NOMO-1 treated with DMSO at 0.1 percent for 48 hours (cell line): ENCODE measurements around the gene RNF148.
"Not testable (repeated sequence)": the region's sequence is repeated elsewhere in the genome, so short reads cannot be mapped to it uniquely, and the experiment has no call there.

Source experiments
- DNase-seq: peaks from one replicate; lab custom pipeline; 2025; ENCODE audit not compliant: unreplicated experiment; lab: John Stamatoyannopoulos, UW

RNF148 gene

DNA sequence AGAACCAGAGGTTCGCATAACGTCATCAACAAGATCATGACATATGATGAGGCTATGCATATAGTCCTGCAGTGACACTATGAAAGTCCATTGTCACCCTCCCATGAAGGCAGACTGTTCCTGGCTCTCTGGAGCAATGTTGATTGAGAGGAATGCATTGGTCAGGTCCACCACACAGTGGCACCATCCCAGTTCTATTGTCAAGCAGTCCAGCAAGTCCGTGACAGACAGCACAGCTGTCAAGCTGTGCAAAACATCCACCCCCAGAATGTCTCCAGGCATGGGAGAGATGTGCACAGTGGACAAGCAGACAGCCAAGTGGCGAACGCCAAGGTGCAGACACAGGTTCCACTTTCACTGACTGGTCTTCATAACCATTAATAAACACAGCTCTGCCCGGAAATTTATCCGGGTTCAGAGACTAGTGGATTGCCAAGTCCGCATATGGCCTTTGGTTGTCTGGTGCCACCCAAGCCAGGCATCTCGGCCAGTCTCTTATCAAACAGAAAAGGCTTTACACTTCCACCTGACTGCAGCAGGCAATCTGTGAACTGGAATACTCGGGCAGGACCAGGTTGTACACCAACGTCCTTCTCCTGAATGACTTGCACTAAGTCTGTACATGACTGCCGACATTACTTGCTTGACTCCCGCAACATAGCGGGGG, 11.0 kb downstream of the RNF148 start:
- no peak for DNase-seq

DNA sequence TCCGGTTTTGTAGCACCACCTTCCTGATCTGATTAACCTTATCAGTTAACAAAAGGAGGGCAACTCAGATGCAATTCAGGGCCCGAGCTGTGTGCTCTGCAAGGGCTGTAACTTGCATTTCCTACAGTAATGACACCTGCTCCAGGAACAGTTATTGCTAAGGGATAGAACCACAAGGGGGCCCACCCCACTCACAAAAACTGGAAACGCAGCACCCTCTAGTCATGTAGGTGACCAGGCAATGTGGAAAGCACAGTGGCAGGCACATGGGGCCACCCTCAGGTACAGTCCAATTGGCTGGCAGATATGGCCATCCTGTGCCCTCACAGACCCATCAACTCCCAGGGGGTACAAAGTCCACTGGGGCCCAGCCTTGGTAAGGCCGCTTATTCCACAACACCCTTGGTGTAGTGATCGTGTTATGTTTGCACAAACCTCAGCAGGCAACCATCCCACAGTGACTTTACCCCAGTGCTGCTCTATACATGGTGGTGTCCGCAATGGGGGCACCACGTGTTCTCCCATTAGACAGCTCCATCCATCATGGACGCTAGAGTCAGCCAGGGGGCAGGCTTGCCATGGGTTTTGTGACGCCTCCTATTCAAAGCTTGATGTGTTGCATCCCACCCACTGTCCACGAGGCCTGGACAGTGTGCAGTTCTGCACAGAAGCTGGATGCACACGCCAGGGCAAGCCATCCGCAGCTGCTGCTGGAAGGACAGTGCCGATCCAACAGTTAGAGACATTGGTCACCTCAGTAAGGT, 13.2 kb downstream of the RNF148 start:
- no peak for DNase-seq

DNA sequence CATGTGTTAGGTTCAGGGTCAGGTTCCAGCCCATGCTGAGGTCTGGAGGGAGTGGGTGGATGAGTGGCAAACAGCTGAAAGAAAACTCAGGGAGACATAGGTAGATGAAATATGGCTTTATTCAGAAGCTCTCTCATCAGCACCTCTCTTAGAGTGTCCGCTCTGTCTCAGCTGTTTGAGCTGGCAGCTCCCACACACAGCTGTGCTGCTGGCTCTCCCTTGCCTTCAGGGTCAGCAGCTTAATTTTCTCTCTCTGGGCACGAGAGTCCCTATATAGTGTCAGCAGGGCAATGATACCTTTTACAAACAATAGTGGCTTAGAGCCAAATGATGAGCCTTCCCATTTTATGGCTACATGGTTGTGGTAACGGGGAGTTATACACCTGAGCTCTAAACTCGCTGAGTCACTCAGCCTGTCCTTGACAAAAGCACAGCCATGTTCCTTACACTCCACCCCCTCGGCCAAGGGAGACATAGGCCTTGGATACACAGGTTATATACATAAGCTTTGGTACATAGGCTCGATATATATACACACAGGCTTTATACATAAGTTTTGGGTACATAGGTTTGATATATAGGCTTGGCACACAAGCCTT, 14.2 kb downstream of the RNF148 start:
- no peak for DNase-seq

DNA sequence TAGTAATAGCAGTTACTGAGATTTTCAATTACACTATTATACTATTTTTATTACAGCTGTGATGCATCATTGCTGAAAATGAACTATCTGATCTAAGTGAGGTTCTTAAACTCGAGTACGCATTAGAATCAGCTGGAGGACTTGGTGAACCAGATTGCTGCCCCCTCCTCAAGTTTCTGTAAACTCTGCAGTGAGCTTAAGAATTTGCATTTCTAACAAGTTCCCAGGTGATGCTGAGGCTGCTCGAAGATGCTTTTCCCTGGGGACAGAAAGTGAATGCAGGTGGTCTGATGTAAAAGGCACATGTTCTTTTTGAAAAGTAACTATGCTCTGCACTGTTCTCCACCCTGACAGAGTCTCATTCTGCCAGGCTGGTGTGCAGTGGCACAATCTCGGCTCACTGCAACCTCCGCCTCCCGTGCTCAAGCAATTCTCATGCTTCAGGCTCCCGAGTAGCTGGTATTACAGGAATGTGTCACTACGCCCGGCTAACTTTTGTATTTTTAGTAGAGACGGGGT, 16.3 kb downstream of the RNF148 start:
- no peak for DNase-seq

DNA sequence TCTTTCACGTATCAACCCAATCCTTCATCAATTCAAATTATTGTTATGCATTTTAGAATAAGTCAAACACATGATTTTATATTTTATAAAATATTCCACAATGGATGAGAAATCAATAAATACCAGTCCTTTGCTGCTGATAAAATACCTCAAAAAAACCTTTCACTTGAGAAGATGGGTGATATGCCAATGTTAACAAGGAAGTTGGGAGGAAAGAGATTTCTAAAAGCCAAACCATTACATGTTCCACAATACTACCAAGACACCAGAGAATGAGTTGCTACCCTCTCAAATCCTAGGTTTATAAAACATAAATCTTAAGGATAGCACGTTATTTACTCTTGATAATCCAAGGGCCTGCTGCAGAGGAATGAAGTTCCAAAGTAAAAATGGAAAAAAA, 18.2 kb downstream of the RNF148 start:
- DNase-seq = no peak

DNA sequence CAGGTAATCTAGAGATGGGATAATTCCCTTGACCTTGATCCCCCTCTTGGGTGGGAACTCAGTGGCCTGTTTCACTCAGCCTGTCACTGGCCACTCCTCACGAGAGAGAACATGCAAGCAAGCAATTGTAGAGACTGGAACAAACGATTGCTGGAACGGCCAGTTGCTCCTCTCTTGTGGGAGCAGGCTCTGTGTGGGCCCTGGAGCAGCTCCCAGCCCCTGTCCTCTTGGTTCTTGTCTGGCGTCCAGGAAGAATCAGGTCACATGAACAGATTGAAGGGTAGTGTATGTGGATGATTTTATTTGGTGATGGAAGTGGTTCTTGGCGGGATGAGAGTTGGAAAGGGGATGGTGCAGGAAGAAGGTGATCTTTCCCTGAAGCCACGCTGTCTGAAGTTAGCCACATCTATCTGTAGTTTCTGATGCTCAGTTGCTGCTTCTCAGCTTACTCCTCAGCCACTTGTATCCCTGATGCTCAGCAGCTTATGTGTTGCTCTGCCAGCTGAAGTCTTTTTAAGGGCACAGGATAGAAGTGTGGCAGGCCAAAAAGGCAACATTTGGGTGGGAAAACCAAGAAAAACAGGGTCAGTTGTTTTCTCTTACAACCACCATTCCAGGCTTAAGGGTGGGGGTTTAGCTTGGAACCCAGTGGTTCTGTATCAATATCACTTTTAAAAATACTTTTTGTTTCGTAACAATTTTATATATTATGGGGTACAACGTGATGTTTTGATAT, 19.7 kb downstream of the RNF148 start:
- DNase-seq = no peak

DNA sequence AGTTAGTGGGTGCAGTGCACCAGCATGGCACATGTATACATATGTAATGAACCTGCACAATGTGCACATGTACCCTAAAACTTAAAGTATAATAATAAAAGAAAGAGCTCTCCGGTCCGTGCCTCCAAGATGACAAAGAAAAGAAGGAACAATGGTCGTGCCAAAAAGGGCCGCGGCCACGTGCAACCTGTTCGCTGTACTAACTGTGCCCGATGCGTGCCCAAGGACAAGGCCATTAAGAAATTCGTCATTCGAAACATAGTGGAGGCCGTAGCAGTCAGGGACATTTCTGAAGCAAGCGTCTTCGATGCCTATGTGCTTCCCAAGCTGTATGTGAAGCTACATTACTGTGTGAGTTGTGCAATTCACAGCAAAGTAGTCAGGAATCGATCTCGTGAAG, 21.5 kb downstream of the RNF148 start:
- not testable (repeated sequence) for DNase-seq

DNA sequence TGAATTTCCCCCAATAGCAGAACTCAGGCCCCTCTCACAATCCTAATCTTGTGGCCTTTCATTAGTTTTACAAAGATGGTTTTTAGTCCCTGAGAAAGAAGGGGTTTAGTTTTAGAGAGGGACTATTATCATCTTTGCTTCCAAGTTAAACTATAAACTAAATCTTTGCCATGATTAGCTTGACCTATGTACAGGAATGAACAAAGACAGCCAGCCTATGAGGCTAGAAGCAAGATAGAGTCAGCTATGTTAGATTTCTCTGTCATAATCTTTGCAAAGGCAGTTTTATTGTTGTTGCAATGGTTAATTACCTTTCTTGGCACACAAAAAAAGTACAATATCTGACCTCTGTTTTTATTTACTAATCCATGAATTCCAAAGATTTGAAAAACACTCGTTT, 22.9 kb downstream of the RNF148 start:
- DNase-seq = no peak

DNA sequence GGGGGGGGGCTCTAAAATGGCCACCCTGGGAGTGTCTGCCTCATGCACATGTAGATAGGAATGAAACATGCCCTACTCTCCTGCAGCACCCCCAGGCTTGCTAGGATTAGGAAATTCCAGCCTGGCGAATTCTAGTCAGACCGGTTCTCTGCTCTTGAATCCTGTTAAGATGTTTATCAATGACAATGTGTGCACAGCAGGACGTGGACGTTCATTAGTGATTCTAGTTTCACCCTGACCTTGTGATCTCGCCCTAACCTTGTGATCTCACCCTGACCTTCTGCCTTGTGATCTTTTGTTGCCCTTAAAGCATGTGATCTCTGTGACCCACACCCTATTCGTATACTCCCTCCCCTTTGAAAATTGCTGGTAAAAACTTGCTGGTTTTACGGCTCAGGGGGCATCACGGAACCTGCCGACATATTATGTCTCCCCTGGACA, 23.4 kb downstream of the RNF148 start:
- not testable (repeated sequence) for DNase-seq

DNA sequence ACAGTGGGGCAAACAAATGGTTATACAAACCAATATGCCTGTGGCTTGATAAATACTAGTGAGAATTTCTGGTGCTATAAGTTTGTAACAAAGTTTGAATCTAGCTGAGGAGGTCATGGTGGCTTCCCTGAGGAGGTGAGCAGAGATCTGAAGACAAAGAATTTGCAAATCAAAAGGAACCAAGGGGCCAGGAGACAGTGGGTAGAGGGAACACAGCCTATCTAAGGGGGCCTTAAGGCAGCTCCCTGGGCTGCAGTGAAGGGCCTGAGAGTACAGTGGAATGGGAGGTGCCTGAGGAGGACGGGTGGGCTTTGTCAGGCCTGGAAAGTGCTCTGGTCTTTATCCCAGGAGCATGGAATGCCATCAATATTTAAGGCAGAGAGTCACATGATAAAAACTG, 25.6 kb downstream of the RNF148 start:
- DNase-seq = no peak

DNA sequence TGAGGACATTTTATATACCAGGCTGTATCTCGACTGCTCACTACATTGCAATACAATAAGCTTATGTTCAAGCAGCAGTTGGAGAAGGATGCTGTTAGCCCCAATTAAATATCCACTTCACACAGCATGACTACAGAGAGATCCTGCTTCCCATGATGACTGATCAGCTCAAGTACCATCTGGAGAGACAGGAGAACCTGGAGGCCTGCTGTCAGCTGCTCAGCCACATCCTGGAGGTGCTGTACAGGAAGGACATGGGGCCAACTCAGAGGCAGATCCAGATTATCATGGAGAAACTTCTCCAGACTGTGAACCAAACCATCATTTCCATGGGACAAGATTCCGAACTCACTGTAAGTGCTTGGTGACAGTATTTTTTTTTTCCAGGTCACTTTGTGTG, 26.3 kb downstream of the RNF148 start:
- no peak for DNase-seq

DNA sequence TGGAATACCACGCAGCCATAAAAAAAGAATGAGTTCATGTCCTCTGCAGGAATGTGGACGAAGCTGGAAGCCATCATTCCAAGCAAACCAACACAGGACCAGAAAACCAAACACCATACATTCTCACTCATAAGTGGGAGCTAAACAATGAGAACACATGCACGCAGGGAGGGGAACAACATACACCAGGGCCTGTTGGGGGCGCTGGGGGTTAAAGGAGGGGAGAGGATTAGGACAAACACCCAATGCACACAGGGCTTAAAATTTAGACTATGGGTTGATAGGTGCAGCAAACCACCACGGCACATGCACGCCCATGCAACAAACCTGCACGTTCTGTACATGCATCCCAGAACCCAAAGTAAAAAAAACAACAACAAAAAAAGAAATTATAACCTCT, 27.1 kb downstream of the RNF148 start:
- DNase-seq = no peak

DNA sequence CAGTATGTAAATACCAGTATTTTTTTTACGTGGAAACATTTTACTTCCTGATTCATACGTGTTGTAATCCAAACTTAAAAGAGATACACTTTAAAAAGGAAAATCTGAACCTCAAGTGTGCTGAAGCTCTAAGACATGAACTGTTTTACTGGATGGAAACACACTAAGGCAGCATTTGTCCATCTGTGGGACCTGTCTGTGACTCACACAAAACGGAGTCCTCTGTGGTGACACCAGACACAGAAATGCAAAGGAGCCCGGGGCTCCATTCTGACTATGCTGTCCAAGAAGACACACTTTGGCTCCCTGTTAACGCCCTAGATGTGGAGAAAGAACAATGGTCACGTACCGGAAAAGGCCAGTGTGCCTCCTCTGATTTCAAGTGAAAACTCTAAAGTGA, 27.7 kb downstream of the RNF148 start:
- no peak for DNase-seq

DNA sequence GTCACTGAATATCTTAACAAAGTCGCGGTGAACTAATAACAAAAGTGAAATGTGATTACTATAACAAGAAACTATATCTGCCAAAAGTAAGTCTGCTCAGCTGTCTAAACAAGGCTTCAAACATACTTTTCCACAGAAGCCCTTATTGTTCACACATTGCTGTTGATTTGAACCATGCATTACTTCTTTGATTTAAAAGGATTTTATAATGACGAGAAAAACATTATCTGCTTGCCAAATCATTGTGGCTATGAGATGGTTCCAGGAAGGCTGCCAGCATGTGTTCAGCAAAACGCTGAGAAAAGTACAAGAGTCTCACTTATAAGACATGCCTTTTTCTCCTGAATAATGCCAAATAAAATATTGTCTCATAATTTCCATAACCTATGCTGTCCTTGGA, 28.2 kb downstream of the RNF148 start:
- DNase-seq = no peak

DNA sequence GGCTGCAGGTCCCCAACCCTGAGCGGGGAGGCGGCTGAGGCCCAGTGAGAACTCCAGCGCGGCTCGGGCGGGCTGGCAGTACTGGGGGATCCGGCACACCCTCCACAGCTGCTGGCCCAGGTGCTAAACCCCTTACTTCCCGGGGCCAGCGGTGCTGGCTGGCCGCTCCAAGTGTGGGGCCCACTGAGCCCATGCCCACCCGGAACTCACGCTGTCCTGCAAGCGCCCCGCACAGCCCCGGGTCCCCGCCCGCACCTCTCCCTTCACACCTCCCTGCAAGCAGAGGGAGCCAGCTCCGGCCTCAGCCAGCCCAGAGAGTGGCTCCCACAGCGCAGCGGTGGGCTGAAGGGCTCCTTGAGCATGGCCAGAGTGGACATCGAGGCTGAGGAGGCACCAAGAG, 28.8 kb downstream of the RNF148 start:
- DNase-seq = no peak

DNA sequence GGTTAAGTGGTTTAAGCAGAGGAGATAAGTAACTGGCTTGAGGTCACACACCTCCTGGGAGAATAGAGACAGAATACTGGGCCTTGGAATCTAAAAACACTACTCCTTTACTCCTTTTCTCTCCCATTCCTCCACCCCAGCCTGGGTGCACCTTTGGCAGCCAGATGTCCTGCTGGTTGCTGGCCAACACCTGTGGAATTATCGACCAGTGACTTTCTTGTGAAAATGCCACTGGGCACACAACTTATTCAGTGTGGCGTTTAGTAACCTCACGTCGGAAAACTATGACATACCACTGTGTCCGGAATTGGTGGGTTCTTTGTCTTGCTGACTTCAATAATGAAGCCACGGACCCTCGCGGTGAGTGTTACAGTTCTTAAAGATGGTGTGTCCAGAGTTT, 30.2 kb downstream of the RNF148 start:
- no peak for DNase-seq

DNA sequence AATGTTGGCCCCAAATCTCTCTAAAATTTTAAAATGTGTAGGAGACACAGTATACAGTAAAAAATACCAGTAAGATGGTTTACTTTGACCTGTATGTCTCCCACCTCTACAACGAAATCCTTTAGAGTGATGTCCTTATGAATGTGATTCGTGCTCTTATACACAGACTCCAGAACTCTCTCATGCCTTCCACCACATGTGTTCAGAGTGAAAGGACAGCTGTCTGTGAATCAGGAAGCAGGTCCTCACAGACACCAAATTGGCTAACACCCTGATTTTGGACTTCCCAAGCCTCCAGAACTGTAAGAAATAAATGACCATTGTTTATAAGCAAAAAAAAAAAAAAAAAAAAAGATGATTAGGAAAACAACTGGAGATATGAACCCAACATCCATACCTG, 39.0 kb downstream of the RNF148 start:
- DNase-seq = no peak

DNA sequence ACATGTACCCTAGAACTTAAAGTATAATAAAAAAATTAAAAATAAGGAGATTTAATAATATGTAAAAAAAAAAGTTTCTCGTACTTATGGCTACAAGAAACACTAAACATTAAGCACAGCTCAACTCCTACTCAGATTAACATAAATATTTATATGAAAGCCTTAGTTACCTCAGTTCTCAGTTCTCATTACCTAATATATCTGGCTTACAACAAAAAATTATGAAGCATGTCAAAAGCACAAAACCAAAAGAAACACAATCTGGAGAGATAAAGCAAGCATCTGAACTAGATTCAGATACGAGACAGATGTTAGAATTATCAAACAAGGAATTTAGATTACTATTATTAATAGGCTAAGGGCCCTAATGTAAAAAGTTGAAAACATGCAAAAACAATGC, 43.9 kb downstream of the RNF148 start:
- DNase-seq = no peak

DNA sequence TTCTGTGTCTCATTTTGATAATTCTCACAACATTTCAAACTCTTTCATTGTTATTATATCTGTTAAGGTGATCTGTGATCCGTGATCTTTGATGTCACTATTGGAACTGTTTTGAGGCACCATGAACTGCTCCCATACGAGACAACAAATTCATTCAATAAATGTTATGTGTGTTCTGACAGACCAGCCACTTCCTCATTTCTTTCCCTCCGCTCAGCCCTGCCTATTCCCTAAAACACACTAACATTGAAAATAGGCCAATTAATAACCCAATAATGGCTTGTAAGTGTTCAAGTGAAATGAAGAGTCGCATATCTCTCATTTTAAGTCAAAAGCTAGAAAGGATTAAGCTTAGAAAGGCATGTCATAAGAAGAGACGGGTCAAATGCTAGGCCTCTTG, 49.0 kb downstream of the RNF148 start:
- DNase-seq = no peak

DNA sequence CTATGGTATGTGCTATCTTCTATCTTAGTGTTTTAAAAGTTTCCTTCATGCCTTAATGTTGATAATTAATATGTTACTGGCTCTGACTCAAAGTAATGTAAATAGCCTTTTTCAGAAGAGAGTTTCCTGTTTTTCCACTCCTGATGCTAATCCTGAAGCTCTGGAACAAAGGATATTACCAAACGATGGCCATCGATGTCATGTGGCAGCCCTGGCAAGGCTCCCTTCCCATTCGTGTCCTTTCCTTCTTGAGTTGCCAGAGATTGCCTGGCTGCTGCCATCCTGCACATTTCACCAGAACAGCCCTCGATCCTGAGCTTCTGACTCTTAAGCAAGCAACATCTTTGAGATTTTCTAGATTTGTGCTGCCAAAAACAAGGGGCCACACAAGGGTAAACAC, 49.8 kb downstream of the RNF148 start:
- no peak for DNase-seq
